Hepatocyte (in vitro differentiated cells): ENCODE data around the gene HDAC5. TPM values are rescaled to one million over a fixed set of nuclear protein-coding genes. Genes with fewer than 3 reads are reported as not detected.
A peak's percentile ranks its signal among the peaks of the same experiment; 100 is the strongest.
"Not testable (repeated sequence)": the region's sequence is repeated elsewhere in the genome, so short reads cannot be mapped to it uniquely, and the experiment has no call there.

Experiments
- DNase-seq: peaks from one replicate; pipeline ENCODE4 v3.0.0-alpha.2; 2016; ENCODE audit warnings: low spot score
- H2AFZ ChIP-seq: fragments of 200-600 bp; sonication (generic); 2 replicates; pipeline ENCODE4 v1.6.0; 2016; ENCODE audit warnings: antibody characterized with exemption, mild to moderate bottlenecking
- H3K27ac ChIP-seq: fragments of 200-600 bp; sonication (generic); 2 replicates; pipeline ENCODE4 v1.5.1; 2016; ENCODE audit warnings: mild to moderate bottlenecking
- H3K27me3 ChIP-seq: fragments of 200-600 bp; sonication (generic); 2 replicates; pipeline ENCODE4 v1.6.1; 2016
- H3K36me3 ChIP-seq: fragments of 200-600 bp; sonication (generic); replicated peaks from 2 replicates; pipeline ENCODE4 v1.5.1; 2016; ENCODE audit warnings: low read depth; ENCODE audit not compliant: insufficient read depth
- H3K4me1 ChIP-seq: fragments of 200-600 bp; sonication (generic); 2 replicates; pipeline ENCODE4 v1.5.1; 2016; ENCODE audit warnings: mild to moderate bottlenecking, moderate library complexity; ENCODE audit not compliant: insufficient read depth
- H3K4me2 ChIP-seq: fragments of 200-600 bp; sonication (generic); 2 replicates; pipeline ENCODE4 v1.6.0; 2016
- H3K4me3 ChIP-seq: fragments of 200-600 bp; sonication (generic); 2 replicates; pipeline ENCODE4 v1.5.1; 2016; ENCODE audit warnings: mild to moderate bottlenecking
- H3K79me2 ChIP-seq: fragments of 200-600 bp; sonication (generic); 2 replicates; pipeline ENCODE4 v1.6.0; 2017; ENCODE audit warnings: mild to moderate bottlenecking
- H3K9me2 ChIP-seq: fragments of 200-600 bp; sonication (generic); replicated peaks from 2 replicates; pipeline ENCODE4 v1.6.0; 2017; ENCODE audit warnings: mild to moderate bottlenecking; ENCODE audit not compliant: insufficient read depth
- H3K9me3 ChIP-seq: fragments of 200-600 bp; sonication (generic); 2 replicates; pipeline ENCODE4 v1.5.1; 2016; ENCODE audit warnings: low read depth, mild to moderate bottlenecking
- H4K20me1 ChIP-seq: fragments of 200-600 bp; sonication (generic); 2 replicates; pipeline ENCODE4 v1.6.0; 2016; ENCODE audit warnings: mild to moderate bottlenecking; ENCODE audit not compliant: insufficient read depth, poor library complexity, severe bottlenecking
- EZH2 ChIP-seq: fragments of 200-600 bp; sonication (generic); IDR thresholded peaks from 2 replicates; pipeline ENCODE4 v1.6.1; 2016; ENCODE audit warnings: antibody characterized with exemption, mild to moderate bottlenecking, borderline replicate concordance
- EZH2phosphoT487 ChIP-seq: fragments of 200-600 bp; sonication (generic); IDR thresholded peaks from one replicate; pipeline ENCODE4 v1.6.1; 2018; ENCODE audit warnings: antibody characterized with exemption, mild to moderate bottlenecking, low read depth, moderate library complexity; ENCODE audit not compliant: unreplicated experiment, severe bottlenecking
- WGBS: methylation state at CpG from one replicate; pipeline ENCODE4 v1.1.6; 2016; ENCODE audit warnings: low lambda C conversion rate; ENCODE audit errors: missing lambda C conversion rate; 5-methylcytosine and 5-hydroxymethylcytosine counted together
- polyA plus RNA-seq: library from polyadenylated mRNA; unstranded; fragments of >200 nt; fragmentation: Nextera tagmentation; extraction: Ambion mirVana; gene quantifications from 2 replicates; pipeline ENCODE4 v1.2.1, GENCODE V29; 2016
- total RNA-seq: library from RNA; depleted of rRNA; stranded (reverse); fragments of >200 nt; gene quantifications from 2 replicates; pipeline ENCODE4 v1.2.3, GENCODE V29; 2014
- TF ChIP-seq, protein P1 (sequence below): fragments of 200-600 bp; sonication (generic); IDR thresholded peaks from 2 replicates; pipeline ENCODE4 v1.5.1; 2016; ENCODE audit warnings: antibody characterized with exemption, mild to moderate bottlenecking; ENCODE audit not compliant: poor library complexity

The HDAC5 gene
- total and polyA plus RNA-seq, 2 experiments from 2014 or later, result 33.9 to 42.7 TPM

DNA sequence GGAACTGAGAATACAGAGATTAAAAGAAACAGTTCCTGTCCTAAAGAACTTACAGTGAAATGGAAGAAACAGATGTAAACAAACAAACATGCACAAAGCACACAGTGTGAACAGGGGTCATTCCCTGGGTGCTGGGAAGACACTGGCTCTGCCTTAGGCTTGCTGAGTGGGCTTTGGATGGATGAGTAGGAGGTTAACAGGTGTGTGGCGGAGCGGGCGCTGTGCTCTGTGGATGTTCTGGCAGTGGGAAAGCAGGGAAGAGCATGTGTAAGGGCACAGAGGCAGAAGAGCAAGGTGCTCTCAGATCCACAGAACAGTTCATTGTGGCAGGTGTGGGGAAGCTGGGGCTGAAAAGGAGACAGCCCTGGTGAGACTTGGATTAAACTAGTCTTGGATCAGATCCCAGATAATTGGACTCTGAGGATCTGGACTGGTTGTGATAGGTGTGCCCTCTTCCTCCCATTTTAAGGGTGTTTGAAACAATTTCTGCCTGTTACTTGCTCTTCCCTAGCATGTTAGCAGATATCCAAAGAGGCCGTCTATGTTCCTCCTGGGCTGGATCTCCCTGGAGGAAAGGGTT, 26.4 kb upstream of the HDAC5 start:
- Histone ChIP-seq H3K27me3 (no peaks in the 10 kb centered on the region), H3K36me3 (no peaks in the 10 kb centered on the region), H2AFZ (no peak overlapping the region), H3K4me2 (no peak overlapping the region), H3K27ac (no peak overlapping the region), H4K20me1 (no peaks in the 10 kb centered on the region), H3K9me3 (no peaks in the 10 kb centered on the region), H3K4me1 (no peaks in the 10 kb centered on the region), H3K79me2 (no peaks in the 10 kb centered on the region), H3K4me3 (no peak overlapping the region), H3K9me2 (no peaks in the 10 kb centered on the region)
- no peak for DNase-seq
- no peak for TF ChIP-seq EZH2phosphoT487
- TF ChIP-seq EZH2, result no peak
- TF ChIP-seq, protein P1, sequence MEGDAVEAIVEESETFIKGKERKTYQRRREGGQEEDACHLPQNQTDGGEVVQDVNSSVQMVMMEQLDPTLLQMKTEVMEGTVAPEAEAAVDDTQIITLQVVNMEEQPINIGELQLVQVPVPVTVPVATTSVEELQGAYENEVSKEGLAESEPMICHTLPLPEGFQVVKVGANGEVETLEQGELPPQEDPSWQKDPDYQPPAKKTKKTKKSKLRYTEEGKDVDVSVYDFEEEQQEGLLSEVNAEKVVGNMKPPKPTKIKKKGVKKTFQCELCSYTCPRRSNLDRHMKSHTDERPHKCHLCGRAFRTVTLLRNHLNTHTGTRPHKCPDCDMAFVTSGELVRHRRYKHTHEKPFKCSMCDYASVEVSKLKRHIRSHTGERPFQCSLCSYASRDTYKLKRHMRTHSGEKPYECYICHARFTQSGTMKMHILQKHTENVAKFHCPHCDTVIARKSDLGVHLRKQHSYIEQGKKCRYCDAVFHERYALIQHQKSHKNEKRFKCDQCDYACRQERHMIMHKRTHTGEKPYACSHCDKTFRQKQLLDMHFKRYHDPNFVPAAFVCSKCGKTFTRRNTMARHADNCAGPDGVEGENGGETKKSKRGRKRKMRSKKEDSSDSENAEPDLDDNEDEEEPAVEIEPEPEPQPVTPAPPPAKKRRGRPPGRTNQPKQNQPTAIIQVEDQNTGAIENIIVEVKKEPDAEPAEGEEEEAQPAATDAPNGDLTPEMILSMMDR, result no peak
- WGBS, result 100% methylated on average over 4 of the region's 4 CpGs

DNA sequence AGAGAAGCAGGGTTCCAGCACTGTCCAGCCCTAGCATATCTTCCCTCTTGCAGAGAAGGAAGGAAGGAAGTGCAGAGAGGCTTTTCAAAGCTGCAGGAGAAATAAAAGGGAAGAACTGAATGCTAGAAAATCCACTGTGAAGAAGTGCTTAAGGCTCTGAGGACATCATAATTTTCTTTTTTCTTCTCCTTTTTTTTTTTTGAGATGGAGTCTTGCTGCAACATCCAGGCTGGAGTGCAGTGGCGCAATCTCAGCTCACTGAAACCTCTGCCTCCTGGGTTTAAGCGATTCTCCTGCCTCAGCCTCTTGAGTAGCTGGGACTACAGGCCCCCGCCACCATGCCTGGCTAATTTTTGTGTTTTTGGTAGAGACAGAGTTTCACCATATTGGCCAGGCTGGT, 25.6 kb upstream of the HDAC5 start:
- not testable (repeated sequence) for H3K4me1 ChIP-seq, DNase-seq, H3K4me2 ChIP-seq, H3K9me3 ChIP-seq, H3K4me3 ChIP-seq, H4K20me1 ChIP-seq, H3K9me2 ChIP-seq, H3K27me3 ChIP-seq, H3K36me3 ChIP-seq, H3K27ac ChIP-seq, H3K79me2 ChIP-seq, H2AFZ ChIP-seq
- WGBS, result 96% methylated on average over 3 of the region's 3 CpGs

DNA sequence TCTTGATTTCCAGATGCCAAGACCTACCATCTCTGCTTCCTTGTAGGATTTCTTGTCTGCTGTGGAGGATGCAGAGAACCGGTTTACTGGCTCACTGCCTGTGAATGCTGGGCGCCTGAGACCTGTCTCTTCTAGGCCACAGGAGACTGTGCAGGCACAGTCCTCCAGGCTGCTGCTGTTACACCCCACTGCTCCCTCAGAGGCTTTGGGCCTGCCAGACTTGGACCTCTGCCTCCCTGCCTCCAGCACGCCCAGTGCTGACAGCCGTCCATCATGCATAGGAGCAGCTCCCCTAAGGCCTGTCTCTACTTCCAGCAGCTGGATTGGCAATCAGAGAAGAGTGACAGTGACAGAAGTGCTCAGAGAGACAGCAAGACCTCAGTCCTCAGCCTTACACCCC, 24.4 kb upstream of the HDAC5 start:
- no peaks in the 10 kb centered on the region for H3K79me2 ChIP-seq
- H3K27me3 ChIP-seq, result no peaks in the 10 kb centered on the region
- H3K4me3 ChIP-seq, result no peak overlapping the region
- 94% methylated on average over 4 of the region's 4 CpGs for WGBS
- H3K9me3 ChIP-seq, result no peaks in the 10 kb centered on the region
- H3K4me2 ChIP-seq, result no peak overlapping the region
- H3K9me2 ChIP-seq, result no peaks in the 10 kb centered on the region
- H3K27ac ChIP-seq, result no peak overlapping the region
- H3K4me1 ChIP-seq, result no peaks in the 10 kb centered on the region
- no peaks in the 10 kb centered on the region for H3K36me3 ChIP-seq
- no peak overlapping the region for H2AFZ ChIP-seq
- H4K20me1 ChIP-seq, result no peaks in the 10 kb centered on the region
- TF ChIP-seq, protein P1, result no peak
- no peak for TF ChIP-seq EZH2phosphoT487
- TF ChIP-seq EZH2, result no peak
- no peak for DNase-seq

DNA sequence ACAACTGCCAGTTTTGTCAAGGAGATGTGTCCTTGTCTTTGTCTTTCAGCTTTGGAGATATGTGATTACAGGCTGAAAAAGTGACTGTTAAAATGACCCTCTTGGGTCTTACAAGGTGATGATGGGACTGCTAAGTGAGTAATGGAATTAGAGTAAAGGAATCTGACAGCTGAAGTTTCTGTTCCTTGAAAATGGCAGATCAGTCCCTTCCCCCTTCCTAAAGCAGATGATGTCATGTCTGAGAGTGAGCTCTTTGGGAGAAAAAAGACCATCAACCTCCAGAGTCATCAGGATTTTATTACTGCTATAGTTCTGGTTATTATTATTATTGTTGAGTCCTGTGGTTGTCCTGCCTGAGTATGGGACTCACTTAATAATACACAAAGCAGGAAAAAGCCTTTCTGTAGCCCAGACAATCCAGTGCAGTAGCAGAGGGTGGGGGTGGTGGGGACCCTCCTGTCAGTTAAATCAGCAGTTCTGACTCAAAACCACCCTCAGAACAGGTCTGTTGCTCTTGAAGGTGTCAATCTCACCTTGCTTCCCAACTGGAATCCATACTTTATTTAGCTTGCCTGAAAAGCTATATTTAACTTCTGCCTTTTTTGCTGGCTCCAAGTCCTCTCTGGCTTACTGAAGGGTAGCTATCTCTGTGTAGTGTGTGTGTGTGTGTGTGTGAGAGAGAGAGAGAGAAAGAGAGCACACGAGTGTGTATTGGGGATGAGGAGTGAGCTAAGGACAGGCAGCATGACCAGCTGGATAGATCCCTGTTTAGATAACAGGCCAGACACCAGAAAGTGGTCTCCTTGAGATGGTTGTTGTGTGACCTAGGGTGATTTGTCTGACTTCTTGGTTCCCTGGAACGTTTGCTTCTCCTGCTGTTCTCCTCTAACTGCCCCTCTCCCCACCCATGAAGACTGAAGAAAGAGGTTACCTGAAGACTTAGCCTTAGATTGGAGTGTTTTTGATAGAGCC, 23.2 kb upstream of the HDAC5 start:
- peak overlapping the region; percentile 66 for H3K27ac ChIP-seq
- peaks cover 3% of the 10 kb centered on the region for H3K4me1 ChIP-seq
- H3K36me3 ChIP-seq, result no peaks in the 10 kb centered on the region
- no peak overlapping the region for H3K4me2 ChIP-seq
- no peak overlapping the region for H2AFZ ChIP-seq
- H3K9me3 ChIP-seq, result no peaks in the 10 kb centered on the region
- TF ChIP-seq, protein P1, result no peak
- 44% methylated on average over 2 of the region's 2 CpGs for WGBS
- H3K4me3 ChIP-seq, result no peak overlapping the region
- DNase-seq, result no peak
- H3K27me3 ChIP-seq, result no peaks in the 10 kb centered on the region
- H3K9me2 ChIP-seq, result no peaks in the 10 kb centered on the region
- H3K79me2 ChIP-seq, result no peaks in the 10 kb centered on the region
- H4K20me1 ChIP-seq, result no peaks in the 10 kb centered on the region
